GM20000 (cell line): Measurements from ENCODE around the gene JAGN1.
"Not testable (repeated sequence)": the region's sequence is repeated elsewhere in the genome, so short reads cannot be mapped to it uniquely, and the experiment has no call there.

Source experiments
- DNase-seq: peaks from one replicate; pipeline ENCODE4 v3.0.0; 2012; ENCODE audit warnings: low spot score
- TF ChIP-seq, protein P1 (sequence below): IDR thresholded peaks from 2 replicates; pipeline ENCODE4 v1.5.1; 2012; ENCODE audit warnings: mild to moderate bottlenecking, control low read depth; ENCODE audit errors: extremely low read depth, missing control alignments

JAGN1 gene

GRCh38 chr3:9890249-9891071, at the start of gene JAGN1:
TSS of gene JAGN1 (plus strand) at chr3:9890610. CDS start at chr3:9890723, 113 bp downstream.
- peak; percentile 95 for DNase-seq
- TF ChIP-seq, protein P1, sequence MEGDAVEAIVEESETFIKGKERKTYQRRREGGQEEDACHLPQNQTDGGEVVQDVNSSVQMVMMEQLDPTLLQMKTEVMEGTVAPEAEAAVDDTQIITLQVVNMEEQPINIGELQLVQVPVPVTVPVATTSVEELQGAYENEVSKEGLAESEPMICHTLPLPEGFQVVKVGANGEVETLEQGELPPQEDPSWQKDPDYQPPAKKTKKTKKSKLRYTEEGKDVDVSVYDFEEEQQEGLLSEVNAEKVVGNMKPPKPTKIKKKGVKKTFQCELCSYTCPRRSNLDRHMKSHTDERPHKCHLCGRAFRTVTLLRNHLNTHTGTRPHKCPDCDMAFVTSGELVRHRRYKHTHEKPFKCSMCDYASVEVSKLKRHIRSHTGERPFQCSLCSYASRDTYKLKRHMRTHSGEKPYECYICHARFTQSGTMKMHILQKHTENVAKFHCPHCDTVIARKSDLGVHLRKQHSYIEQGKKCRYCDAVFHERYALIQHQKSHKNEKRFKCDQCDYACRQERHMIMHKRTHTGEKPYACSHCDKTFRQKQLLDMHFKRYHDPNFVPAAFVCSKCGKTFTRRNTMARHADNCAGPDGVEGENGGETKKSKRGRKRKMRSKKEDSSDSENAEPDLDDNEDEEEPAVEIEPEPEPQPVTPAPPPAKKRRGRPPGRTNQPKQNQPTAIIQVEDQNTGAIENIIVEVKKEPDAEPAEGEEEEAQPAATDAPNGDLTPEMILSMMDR = no peak

DNA sequence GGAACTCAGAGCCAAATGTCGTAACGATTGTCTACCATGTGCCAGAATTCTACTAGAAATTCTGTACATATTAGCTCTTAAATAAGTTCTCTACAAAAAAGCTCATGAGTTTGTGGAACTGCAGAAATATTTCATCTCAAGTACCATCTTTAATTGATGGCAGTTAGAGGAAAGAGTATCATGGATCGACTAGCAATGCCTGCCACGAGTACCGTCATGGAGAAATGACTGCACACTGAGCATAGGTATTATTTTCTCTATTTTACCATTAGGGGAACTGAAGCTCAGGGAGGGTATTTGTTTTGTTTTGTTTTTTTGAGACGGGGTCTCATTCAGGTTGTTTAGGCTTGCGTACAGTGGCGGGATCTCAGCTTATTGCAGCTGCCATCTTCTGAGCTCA, 49.4 kb upstream of the JAGN1 start:
- DNase-seq = no peak
- TF ChIP-seq, protein P1 = no peak

DNA sequence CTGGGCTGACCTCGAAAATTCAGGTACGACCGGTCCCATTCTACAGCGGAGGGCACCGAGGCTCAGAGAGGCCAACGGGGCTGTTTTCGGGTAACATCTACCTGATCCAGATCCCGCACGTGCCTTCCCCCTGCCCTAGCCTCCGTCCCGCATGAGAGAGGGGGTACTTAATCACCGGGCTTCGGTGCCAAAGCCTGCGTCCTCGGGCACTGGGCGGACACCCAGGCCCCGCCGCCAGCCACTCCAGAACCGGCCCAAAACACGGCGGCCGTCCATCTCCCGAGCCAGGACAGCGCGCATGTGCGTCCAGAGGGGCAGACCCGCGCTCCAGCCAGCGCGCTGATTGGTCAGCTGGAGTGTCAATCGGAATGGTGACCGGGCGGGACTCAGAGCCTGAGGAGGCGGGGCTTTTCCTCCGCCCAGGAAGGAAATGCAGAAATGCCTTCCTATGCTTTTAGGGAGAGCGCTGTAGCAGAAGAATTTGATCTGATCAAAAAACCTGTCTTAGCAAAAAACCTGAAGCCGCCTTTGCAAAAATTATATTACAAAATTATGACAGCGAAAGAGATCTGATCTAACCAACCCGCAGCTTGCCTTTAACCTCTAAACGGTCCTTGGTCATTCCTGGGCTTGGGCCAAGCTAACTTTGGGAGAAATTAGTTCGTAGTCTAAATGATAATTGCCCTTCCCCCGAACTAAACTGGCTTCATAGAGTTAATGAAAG, 46.5 kb upstream of the JAGN1 start, which contains the start of gene RPUSD3:
RPUSD3 (minus strand) TSS at position 294 of the 724 bp plus-strand sequence; CDS start at position 276, 18 bp downstream.
- DNase-seq = peak; percentile 98
- TF ChIP-seq, protein P1 = no peak

DNA sequence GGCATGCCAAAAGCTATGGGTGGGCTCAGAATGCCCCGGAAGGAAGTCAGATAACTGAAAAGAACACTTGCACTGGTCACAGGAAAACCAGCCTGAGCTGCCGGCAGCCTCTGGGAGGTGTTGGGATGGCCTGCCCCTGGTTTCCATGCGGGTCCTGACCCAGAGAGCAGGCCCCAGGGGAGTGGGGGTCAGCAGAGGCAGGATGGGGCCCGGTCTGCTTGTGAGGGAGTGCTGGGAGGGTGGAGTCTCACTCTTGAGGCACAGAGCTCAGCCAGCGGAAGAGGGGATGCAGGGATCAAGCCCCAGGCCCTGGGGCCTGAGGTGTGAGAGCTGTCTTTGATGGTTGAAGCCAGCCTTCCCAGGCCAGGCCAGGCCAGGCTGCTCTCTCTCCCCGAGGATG, 44.2 kb upstream of the JAGN1 start:
- TF ChIP-seq, protein P1 = no peak
- DNase-seq = no peak

DNA sequence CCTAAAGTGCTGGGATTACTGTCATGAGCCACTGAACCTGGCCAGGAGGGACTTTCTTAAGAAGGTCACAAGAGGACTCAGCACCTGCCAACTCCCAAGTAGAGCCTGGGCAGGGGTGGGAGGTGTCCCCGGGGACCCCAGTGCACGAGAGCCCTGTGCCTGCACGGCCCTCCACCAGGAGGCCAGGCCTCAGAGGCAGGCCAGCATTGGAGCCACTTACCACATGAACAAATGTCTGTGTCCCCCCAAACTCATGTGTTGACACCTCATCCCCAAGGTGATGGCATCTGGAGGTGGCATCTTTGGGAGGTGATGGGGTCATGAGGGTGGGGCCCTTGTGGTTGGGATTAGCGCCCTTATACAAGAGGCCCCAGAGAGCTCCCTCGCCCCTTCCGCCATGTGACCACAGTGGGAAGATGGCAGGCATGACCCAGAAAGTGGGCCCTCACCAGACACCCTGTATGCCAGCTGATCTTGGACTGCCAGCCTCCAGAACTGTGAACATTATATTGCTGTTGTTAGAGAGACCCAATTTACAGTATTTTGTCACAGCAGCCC, 43.4 kb upstream of the JAGN1 start:
- TF ChIP-seq, protein P1 = no peak
- no peak for DNase-seq

GRCh38 chr3:9847870-9848269, 42.5 kb upstream of the JAGN1 start:
- not testable (repeated sequence) for DNase-seq

DNA sequence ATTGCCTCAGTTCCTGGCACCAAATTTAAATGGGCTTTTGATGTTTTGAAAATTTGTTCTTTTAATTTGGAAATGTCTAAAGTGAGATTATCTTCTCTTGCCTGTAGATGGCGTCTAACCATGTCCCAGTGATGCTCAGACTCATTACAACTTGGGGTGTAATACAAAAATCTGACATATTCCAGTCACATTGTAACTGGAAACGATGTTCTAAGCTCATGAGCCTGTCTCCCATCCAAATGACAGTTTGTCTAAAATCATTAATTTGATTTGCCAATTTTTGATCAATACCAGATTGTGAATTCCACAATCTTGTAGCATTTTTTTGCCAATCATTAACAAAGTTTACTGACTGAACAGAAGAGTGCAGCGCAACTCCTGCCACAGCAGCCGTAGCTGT, 41.5 kb upstream of the JAGN1 start:
- TF ChIP-seq, protein P1 = peak; percentile 27
- DNase-seq = not testable (repeated sequence)

GRCh38 chr3:9851383-9851782, 39.0 kb upstream of the JAGN1 start:
- DNase-seq = not testable (repeated sequence)

- DNase-seq = not testable (repeated sequence)
Observed at GRCh38 chr3:9851926-9852325, 38.5 kb upstream of the JAGN1 start.
